Mucosa of rectum (tissue), 2 donors: ENCODE results near the gene CNIH2.
A peak's percentile ranks its signal among the peaks of the same experiment; 100 is the strongest.
"Not testable (repeated sequence)": the region's sequence is repeated elsewhere in the genome, so short reads cannot be mapped to it uniquely, and the experiment has no call there.

ENCODE experiments used
- H3K27ac ChIP-seq, 2 donors: one replicate each; pipeline ENCODE4 v1.7.0; 2013; ENCODE audit warnings: inconsistent platforms in 2 of 2, low read depth in 2 of 2, low read length in 2 of 2
- H3K27me3 ChIP-seq, 2 donors: one replicate each; pipeline ENCODE4 v1.7.0; 2013; ENCODE audit warnings: low read length in 2 of 2; ENCODE audit not compliant: control insufficient read depth in 2 of 2, insufficient read depth in 2 of 2
- H3K36me3 ChIP-seq, 2 donors: one replicate each; pipeline ENCODE4 v1.7.0; 2013; ENCODE audit warnings: low read length in 2 of 2; ENCODE audit not compliant: control insufficient read depth in 2 of 2, insufficient read depth in 2 of 2
- H3K4me1 ChIP-seq, 2 donors: one replicate each; pipeline ENCODE4 v1.7.0; 2013; ENCODE audit warnings: low read length in 2 of 2, mild to moderate bottlenecking in 1 of 2; ENCODE audit not compliant: control insufficient read depth in 2 of 2, insufficient read depth in 2 of 2
- H3K4me3 ChIP-seq, 2 donors: one replicate each; pipeline ENCODE4 v1.7.0; 2013; ENCODE audit warnings: low read length in 2 of 2
- H3K9ac ChIP-seq, 2 donors: one replicate each; pipeline ENCODE4 v1.7.0; 2013; ENCODE audit warnings: low read length in 2 of 2, low read depth in 1 of 2, mild to moderate bottlenecking in 1 of 2
- H3K9me3 ChIP-seq, 2 donors: one replicate each; pipeline ENCODE4 v1.7.0; 2013; ENCODE audit warnings: low read length in 2 of 2; ENCODE audit not compliant: control insufficient read depth in 2 of 2
- donor health status: healthy.
- donor health status: Normal muscosa, but diverticular disease.

CNIH2 gene

GRCh38 chr11:66320289-66320688, 42.3 kb downstream of the CNIH2 start:
- H3K9ac ChIP-seq, H3K27me3 ChIP-seq, H3K36me3 ChIP-seq, H3K4me3 ChIP-seq, H3K27ac ChIP-seq, H3K9me3 ChIP-seq: not testable (repeated sequence)
- peaks cover 9 to 11% of the 10 kb centered on the region in 2 donors for H3K4me1 ChIP-seq

GRCh38 chr11:66320748-66321147, 42.8 kb downstream of the CNIH2 start:
- not testable (repeated sequence) for H3K4me1 ChIP-seq, H3K27ac ChIP-seq, H3K4me3 ChIP-seq

GRCh38 chr11:66321606-66322005, 43.6 kb downstream of the CNIH2 start:
- H3K27ac ChIP-seq, result no peak overlapping the region
- no peaks in the 10 kb centered on the region for H3K27me3 ChIP-seq

More at GRCh38 chr11:66320748-66321147, 42.8 kb downstream of the CNIH2 start:
- not testable (repeated sequence) for H3K36me3 ChIP-seq, H3K9ac ChIP-seq, H3K9me3 ChIP-seq, H3K27me3 ChIP-seq

GRCh38 chr11:66322732-66323427, 44.9 kb downstream of the CNIH2 start:
- Histone ChIP-seq H3K27ac (no peak overlapping the region), H3K4me3 (no peak overlapping the region), H3K9me3 (no peaks in the 10 kb centered on the region), H3K27me3 (no peaks in the 10 kb centered on the region), H3K9ac (no peak overlapping the region), H3K36me3 (no peaks in the 10 kb centered on the region), H3K4me1 (peaks cover 12% of the 10 kb centered on the region in 2 donors)

More at GRCh38 chr11:66321606-66322005, 43.6 kb downstream of the CNIH2 start:
- Histone ChIP-seq H3K4me3 (no peak overlapping the region), H3K9me3 (no peaks in the 10 kb centered on the region), H3K9ac (no peak overlapping the region), H3K36me3 (no peaks in the 10 kb centered on the region), H3K4me1 (peaks cover 9% of the 10 kb centered on the region in 2 donors)

GRCh38 chr11:66323684-66324083, 45.7 kb downstream of the CNIH2 start:
- Histone ChIP-seq H3K4me1 (peaks cover 13% of the 10 kb centered on the region in 2 donors), H3K9ac (no peak overlapping the region), H3K9me3 (no peaks in the 10 kb centered on the region), H3K4me3 (no peak overlapping the region), H3K36me3 (no peaks in the 10 kb centered on the region), H3K27ac (no peak overlapping the region), H3K27me3 (no peaks in the 10 kb centered on the region)

GRCh38 chr11:66324664-66325063, 46.7 kb downstream of the CNIH2 start:
- no peaks in the 10 kb centered on the region for H3K36me3 ChIP-seq
- H3K27me3 ChIP-seq, result no peaks in the 10 kb centered on the region
- no peaks in the 10 kb centered on the region for H3K9me3 ChIP-seq
- H3K4me1 ChIP-seq, result peaks cover 14 to 15% of the 10 kb centered on the region in 2 donors
- no peak overlapping the region for H3K9ac ChIP-seq
- H3K27ac ChIP-seq, result no peak overlapping the region
- H3K4me3 ChIP-seq, result no peak overlapping the region

GRCh38 chr11:66325263-66325671, 47.3 kb downstream of the CNIH2 start:
- Histone ChIP-seq H3K27ac (peak overlapping the region in 1 of 2 donors; percentile 9), H3K4me1 (peaks cover 14 to 15% of the 10 kb centered on the region in 2 donors), H3K9ac (no peak overlapping the region)

GRCh38 chr11:66326261-66327111, 48.5 kb downstream of the CNIH2 start:
- peaks cover 14 to 15% of the 10 kb centered on the region in 2 donors for H3K4me1 ChIP-seq
- no peaks in the 10 kb centered on the region for H3K9me3 ChIP-seq
- H3K27me3 ChIP-seq, result no peaks in the 10 kb centered on the region
- H3K27ac ChIP-seq, result peak overlapping the region in 1 of 2 donors; percentile 35
- no peak overlapping the region for H3K9ac ChIP-seq
- H3K4me3 ChIP-seq, result no peak overlapping the region
- no peaks in the 10 kb centered on the region for H3K36me3 ChIP-seq

More at GRCh38 chr11:66325263-66325671, 47.3 kb downstream of the CNIH2 start:
- H3K9me3 ChIP-seq, result no peaks in the 10 kb centered on the region
- H3K27me3 ChIP-seq, result no peaks in the 10 kb centered on the region
- H3K36me3 ChIP-seq, result no peaks in the 10 kb centered on the region
- H3K4me3 ChIP-seq, result no peak overlapping the region

- Histone ChIP-seq H3K27me3 (no peaks in the 10 kb centered on the region), H3K4me3 (no peak overlapping the region), H3K27ac (peak overlapping the region; percentile 35 to 58), H3K36me3 (peaks cover 0 to 4% of the 10 kb centered on the region in 2 donors), H3K4me1 (peaks cover 14 to 15% of the 10 kb centered on the region in 2 donors), H3K9me3 (no peaks in the 10 kb centered on the region), H3K9ac (no peak overlapping the region)
These were observed 49.4 kb downstream of the CNIH2 start for GRCh38 chr11:66327171-66328030.
